SHP77 treated with DMSO at 0.1 percent for 48 hours (cell line): ENCODE measurements around the gene NOX4.

ENCODE experiments used
- DNase-seq: peaks from one replicate; lab custom pipeline; 2025; lab: John Stamatoyannopoulos, UW

NOX4 gene

GRCh38 chr11:89490981-89491690 lies at the start of gene NOX4:
Gene NOX4, minus strand, starts transcription at chr11:89491375. Its CDS starts 129 bp downstream, at chr11:89491246.
- no peak for DNase-seq

GRCh38 chr11:89540826-89541225 lies 49.7 kb upstream of the NOX4 start:
- DNase-seq: no peak

GRCh38 chr11:89537936-89538335 lies 46.8 kb upstream of the NOX4 start:
- no peak for DNase-seq

- DNase-seq: no peak
These were observed 45.8 kb upstream of the NOX4 start for GRCh38 chr11:89536926-89537325.

GRCh38 chr11:89535221-89535620 lies 44.0 kb upstream of the NOX4 start:
- DNase-seq: no peak

- no peak for DNase-seq
These were observed 38.6 kb upstream of the NOX4 start for GRCh38 chr11:89529626-89530380.

GRCh38 chr11:89521792-89522191 lies 30.6 kb upstream of the NOX4 start:
- no peak for DNase-seq

- DNase-seq: no peak
These were observed 30.1 kb upstream of the NOX4 start for GRCh38 chr11:89521294-89521693.

- no peak for DNase-seq
These were observed 25.3 kb upstream of the NOX4 start for GRCh38 chr11:89516496-89516895.

GRCh38 chr11:89508544-89508943 lies 17.4 kb upstream of the NOX4 start:
- no peak for DNase-seq

GRCh38 chr11:89504270-89504669 lies 13.1 kb upstream of the NOX4 start:
- no peak for DNase-seq

- no peak for DNase-seq
These were observed 12.2 kb upstream of the NOX4 start for GRCh38 chr11:89503422-89503821.

- DNase-seq: no peak
These were observed 11.1 kb upstream of the NOX4 start for GRCh38 chr11:89502301-89502700.

GRCh38 chr11:89500336-89500735 lies 9.2 kb upstream of the NOX4 start:
- DNase-seq: no peak

GRCh38 chr11:89498845-89499448 lies 7.8 kb upstream of the NOX4 start:
- no peak for DNase-seq

- no peak for DNase-seq
These were observed 4.8 kb upstream of the NOX4 start for GRCh38 chr11:89495951-89496350.

- DNase-seq: no peak
These were observed 2.3 kb upstream of the NOX4 start for GRCh38 chr11:89493431-89493830.

- DNase-seq: no peak
These were observed 584 bp downstream of the NOX4 start for GRCh38 chr11:89490602-89490980.

- DNase-seq: no peak
These were observed 1.2 kb downstream of the NOX4 start for GRCh38 chr11:89489930-89490329.

GRCh38 chr11:89487016-89487415 lies 4.2 kb downstream of the NOX4 start:
- no peak for DNase-seq

- DNase-seq: no peak
These were observed 6.3 kb downstream of the NOX4 start for GRCh38 chr11:89484896-89485295.

GRCh38 chr11:89477175-89477574 lies 14.0 kb downstream of the NOX4 start:
- DNase-seq: no peak

- no peak for DNase-seq
These were observed 27.9 kb downstream of the NOX4 start for GRCh38 chr11:89463266-89463780.
